Keratinocyte (primary cell): ENCODE data around the gene C10orf90. TPM values are rescaled to one million over a fixed set of nuclear protein-coding genes. Genes with fewer than 3 reads are reported as not detected.

Experiments
- DNase-seq: peaks from one replicate; pipeline ENCODE4 v3.0.0-alpha.2; 2011; ENCODE audit warnings: low read depth, missing footprints, low spot score
- FAIRE-seq: peaks from 2 replicates; lab custom pipeline; 2011; peaks lifted over from hg19 to GRCh38; lab: Jason Lieb, UNC
- H2AFZ ChIP-seq: 2 replicates; pipeline ENCODE4 v1.6.0; 2012; ENCODE audit warnings: low read length, control low read depth, inconsistent platforms; ENCODE audit not compliant: control insufficient read depth
- H3K27ac ChIP-seq: 2 replicates; pipeline ENCODE4 v1.5.1; 2011; ENCODE audit warnings: low read length; ENCODE audit not compliant: control insufficient read depth, insufficient read depth
- H3K27me3 ChIP-seq: 3 replicates; pipeline ENCODE4 v1.6.0; 2011; ENCODE audit warnings: low read length; ENCODE audit not compliant: control insufficient read depth, insufficient read depth; ENCODE audit errors: extremely low read depth
- H3K36me3 ChIP-seq, 2 experiments: 2 replicates in 1 of 2; 3 replicates in 1 of 2; pipeline ENCODE4 v1.5.1; 2011; ENCODE audit warnings: low read length in 2 of 2, mild to moderate bottlenecking in 1 of 2; ENCODE audit not compliant: control insufficient read depth in 2 of 2, insufficient read depth in 2 of 2; ENCODE audit errors: extremely low read depth in 1 of 2
- H3K4me1 ChIP-seq: 3 replicates; pipeline ENCODE4 v1.5.1; 2011; ENCODE audit warnings: low read length; ENCODE audit not compliant: control insufficient read depth, insufficient read depth; ENCODE audit errors: extremely low read depth
- H3K4me2 ChIP-seq: 3 replicates; pipeline ENCODE4 v1.6.0; 2011; ENCODE audit warnings: low read depth, low read length; ENCODE audit not compliant: control insufficient read depth, insufficient read depth; ENCODE audit errors: extremely low read depth
- H3K4me3 ChIP-seq, 3 experiments: fragments of 200-600 bp in 1 of 3; sonication (generic) in 1 of 3; 2 replicates in 2 of 3; 3 replicates in 1 of 3; pipeline ENCODE4 v1.5.1; 2011 to 2016; ENCODE audit warnings: low read length in 3 of 3, mild to moderate bottlenecking in 3 of 3, control low read depth in 2 of 3, inconsistent platforms in 1 of 3, low read depth in 1 of 3, mixed read lengths in 1 of 3, mixed run types in 1 of 3, moderate library complexity in 1 of 3; ENCODE audit not compliant: control insufficient read depth in 2 of 3, insufficient read depth in 2 of 3; ENCODE audit errors: extremely low read depth in 1 of 3
- H3K79me2 ChIP-seq: 2 replicates; pipeline ENCODE4 v1.6.0; 2012; ENCODE audit warnings: low read length; ENCODE audit not compliant: control insufficient read depth, insufficient read depth
- H3K9ac ChIP-seq: 3 replicates; pipeline ENCODE4 v1.6.0; 2011; ENCODE audit warnings: low read length; ENCODE audit not compliant: control insufficient read depth, insufficient read depth; ENCODE audit errors: extremely low read depth
- H3K9me1 ChIP-seq: 3 replicates; pipeline ENCODE4 v1.6.0; 2011; ENCODE audit warnings: low read length; ENCODE audit not compliant: control insufficient read depth, insufficient read depth; ENCODE audit errors: extremely low read depth
- H3K9me3 ChIP-seq: 2 replicates; pipeline ENCODE4 v1.5.1; 2012; ENCODE audit warnings: low read depth, low read length; ENCODE audit not compliant: control insufficient read depth
- H4K20me1 ChIP-seq: 3 replicates; pipeline ENCODE4 v1.6.0; 2011; ENCODE audit warnings: low read length; ENCODE audit not compliant: control insufficient read depth, insufficient read depth; ENCODE audit errors: extremely low read depth
- CTCF ChIP-seq, 3 experiments: IDR thresholded peaks in 1 of 3; conservative IDR thresholded peaks in 1 of 3; optimal IDR thresholded peaks in 1 of 3; 2 replicates in 2 of 3; 3 replicates in 1 of 3; pipeline versions ENCODE3 to v1.5.1; 2011; ENCODE audit warnings: low read length in 3 of 3, mild to moderate bottlenecking in 3 of 3, moderate library complexity in 2 of 3, control low read depth in 1 of 3, inconsistent platforms in 1 of 3; ENCODE audit not compliant: insufficient read depth in 2 of 3; ENCODE audit errors: extremely low read depth in 1 of 3
- EZH2 ChIP-seq: IDR thresholded peaks from one replicate; pipeline ENCODE4 v1.6.1; 2012; ENCODE audit warnings: inconsistent platforms, mild to moderate bottlenecking, low read length, moderate library complexity
- dilution Hi-C: fragments of 300-500 bp; cut with MboI; formaldehyde crosslinking; loops from one replicate; pipeline ENCODE4 v1.7.0; 2020; ENCODE audit warnings: low sequenced_read_pairs; ENCODE audit not compliant: extremely low pct_ligation_motif_present
- polyA plus RNA-seq, 5 experiments: library from polyadenylated mRNA; depleted of rRNA in 3 of 5; stranded (reverse) in 3 of 5; stranded (forward) in 1 of 5; unstranded in 1 of 5; fragments of >200 nt; gene quantifications; 1 replicate in 1 of 5; 2 replicates in 3 of 5; 3 replicates in 1 of 5; pipeline versions ENCODE4 v1.2.1 to v1.2.3, GENCODE V29; 2011 to 2012; ENCODE audit warnings: missing spikeins in 2 of 5, low read depth in 1 of 5, low replicate concordance in 1 of 5

The C10orf90 gene
- polyA plus RNA-seq, 1 donor (not counting 4 experiments of a cell fraction or from before 2014, with no cell fraction given) = not detected

GRCh38 chr10:126595160-126595559, 75.3 kb downstream of the C10orf90 start:
- Histone ChIP-seq H3K27ac (no peak overlapping the region), H3K9me1 (no peaks in the 10 kb centered on the region), H3K4me2 (no peak overlapping the region), H3K4me3 (no peak overlapping the region), H3K27me3 (no peaks in the 10 kb centered on the region), H2AFZ (no peak overlapping the region), H3K36me3 (no peaks in the 10 kb centered on the region), H3K79me2 (no peaks in the 10 kb centered on the region), H4K20me1 (no peaks in the 10 kb centered on the region), H3K9me3 (no peaks in the 10 kb centered on the region), H3K4me1 (no peaks in the 10 kb centered on the region), H3K9ac (no peak overlapping the region)
- TF ChIP-seq CTCF (optimal IDR thresholded peaks at IDR 0.05 in 1 of 3, IDR thresholded peaks at IDR 0.05 in 1 of 3, conservative IDR thresholded peaks at IDR 0.05 in 1 of 3; ENCODE audit: extremely low read depth in 1 of 3, insufficient read depth in 2 of 3, low read length in 3 of 3) (no peak), EZH2 (no peak)
- DNase-seq (no peak), FAIRE-seq (no peak)
- dilution Hi-C loops = no loop called here

- Histone ChIP-seq H3K9me3 (no peaks in the 10 kb centered on the region), H3K36me3 (no peaks in the 10 kb centered on the region), H3K27ac (no peak overlapping the region), H4K20me1 (no peaks in the 10 kb centered on the region), H3K9me1 (no peaks in the 10 kb centered on the region), H2AFZ (no peak overlapping the region), H3K27me3 (no peaks in the 10 kb centered on the region), H3K79me2 (no peaks in the 10 kb centered on the region), H3K9ac (no peak overlapping the region), H3K4me3 (no peak overlapping the region), H3K4me1 (no peaks in the 10 kb centered on the region), H3K4me2 (no peak overlapping the region)
- TF ChIP-seq EZH2 = no peak
- no peak for TF ChIP-seq CTCF (optimal IDR thresholded peaks at IDR 0.05 in 1 of 3, IDR thresholded peaks at IDR 0.05 in 1 of 3, conservative IDR thresholded peaks at IDR 0.05 in 1 of 3; ENCODE audit: extremely low read depth in 1 of 3, insufficient read depth in 2 of 3, low read length in 3 of 3)
- dilution Hi-C loops = no loop called here
- no peak for DNase-seq
- FAIRE-seq = no peak
Observed at GRCh38 chr10:126593968-126594701, 76.4 kb downstream of the C10orf90 start.
